Spleen (tissue), 7 donors: ENCODE results near the gene EXOSC9.

ENCODE experiments used
- CTCF ChIP-seq, 11 experiments: fragments of 200-600 bp in 7 of 11; fragments of 450-650 bp in 4 of 11; sonication (generic) in 4 of 11; IDR thresholded peaks in 8 of 11; conservative IDR thresholded peaks in 3 of 11; 1 replicate in 7 of 11; 2 replicates in 4 of 11; pipeline versions ENCODE4 v1.4.0 to v1.8.0; 2016 to 2021; ENCODE audit warnings: antibody characterized with exemption in 11 of 11, inconsistent platforms in 4 of 11, mild to moderate bottlenecking in 1 of 11
- POLR2A ChIP-seq, 3 donors: fragments of 450-650 bp; IDR thresholded peaks; one replicate each; pipeline ENCODE4 v1.5.1; 2017; ENCODE audit warnings: antibody characterized with exemption in 3 of 3, mild to moderate bottlenecking in 1 of 3
- POLR2AphosphoS5 ChIP-seq, 3 donors: sonication (generic); formaldehyde crosslinking; IDR thresholded peaks; one replicate each; pipeline ENCODE4 v1.5.1; 2017; ENCODE audit warnings: antibody characterized with exemption in 3 of 3
- donor health status: DM: no; HTN: no; CAD: no; lungs with moderate emphysema.
- donor health status: DM: no; HTN: no; CAD: no.
- donor health status: DM: no; HTN: no; CAD: no.

- no peak for TF ChIP-seq CTCF (IDR thresholded peaks at IDR 0.05 in 8 of 11, conservative IDR thresholded peaks at IDR 0.05 in 3 of 11)
- no peak for TF ChIP-seq POLR2A (IDR thresholded peaks at IDR 0.05)
- TF ChIP-seq POLR2AphosphoS5 (IDR thresholded peaks at IDR 0.05): no peak
Observed at GRCh38 chr4:121824171-121824527, 23.0 kb downstream of the EXOSC9 start.
